Spinal cord (tissue), 10 donors: ENCODE results near the gene PCSK5. TPM values are rescaled to one million over a fixed set of nuclear protein-coding genes. Genes with fewer than 3 reads are reported as not detected.

Source experiments
- DNase-seq, 6 donors: peaks; one replicate each; pipeline versions ENCODE4 v3.0.0 to v3.0.0-alpha.2; 2013 to 2015; ENCODE audit warnings: low spot score in 6 of 6, low read depth in 4 of 6
- H3K27ac ChIP-seq: one replicate; pipeline ENCODE4 v1.5.1; 2013; ENCODE audit warnings: low read depth, low read length, control low read depth
- H3K27me3 ChIP-seq: one replicate; pipeline ENCODE4 v1.6.1; 2013; ENCODE audit warnings: low read length; ENCODE audit not compliant: control insufficient read depth, insufficient read depth
- H3K36me3 ChIP-seq: one replicate; pipeline ENCODE4 v1.6.1; 2013; ENCODE audit warnings: low read length; ENCODE audit not compliant: control insufficient read depth, insufficient read depth
- H3K4me1 ChIP-seq: one replicate; pipeline ENCODE4 v1.6.1; 2013; ENCODE audit warnings: low read length; ENCODE audit not compliant: control insufficient read depth, insufficient read depth
- H3K4me3 ChIP-seq: one replicate; pipeline ENCODE4 v1.5.1; 2013; ENCODE audit warnings: low read depth, low read length, control low read depth
- H3K9me3 ChIP-seq: one replicate; pipeline ENCODE4 v1.6.1; 2013; ENCODE audit warnings: low read length; ENCODE audit not compliant: control insufficient read depth, insufficient read depth
- WGBS: methylation state at CpG from one replicate; pipeline ENCODE4 v1.1.5; 2013; ENCODE audit warnings: missing lambda C conversion rate; ENCODE audit not compliant: insufficient coverage; 5-methylcytosine and 5-hydroxymethylcytosine counted together
- polyA plus RNA-seq, 2 donors: library from polyadenylated mRNA; unstranded; fragments of 120-200 nt; gene quantifications; one replicate each; pipeline ENCODE4 v1.2.1, GENCODE V29; 2013; ENCODE audit not compliant: insufficient read length in 2 of 2
- total RNA-seq, 2 donors: library from RNA; depleted of rRNA in 1 of 2; stranded (reverse); fragments of 120-200 nt in 1 of 2; fragments of >200 nt in 1 of 2; gene quantifications; one replicate each; pipeline versions ENCODE4 v1.2.3 to v1.2.4, GENCODE V29; 2013 to 2014
- donor health status: healthy.

PCSK5 gene
- total and polyA plus RNA-seq, 4 donors, result 8.8 to 15.6 (median 12.5) TPM

DNA sequence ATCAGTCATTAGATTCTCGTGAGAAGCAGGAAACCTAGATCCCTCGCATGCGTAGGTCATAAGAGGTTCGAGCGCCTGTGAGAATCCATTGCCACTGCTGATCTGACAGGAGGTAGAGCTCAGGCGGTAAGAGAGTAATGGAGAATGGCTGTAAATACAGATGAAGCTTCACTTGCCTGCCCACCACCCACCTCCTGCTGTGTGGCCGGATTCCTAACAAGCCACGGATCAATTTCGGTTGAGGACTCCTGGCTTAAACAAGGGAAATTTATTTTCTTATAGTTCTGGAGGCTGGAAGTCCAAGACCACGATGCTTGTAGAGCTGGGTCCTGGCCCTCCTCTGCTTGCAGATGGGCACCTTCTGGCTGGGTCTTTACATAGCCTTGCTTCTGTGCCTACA, 200.4 kb downstream of the PCSK5 start:
- H3K4me1 ChIP-seq, result no peaks in the 10 kb centered on the region
- no peaks in the 10 kb centered on the region for H3K27me3 ChIP-seq
- H3K9me3 ChIP-seq, result no peaks in the 10 kb centered on the region
- no peak for DNase-seq
- no peak overlapping the region for H3K4me3 ChIP-seq
- WGBS, result 78% methylated on average over 6 of the region's 10 CpGs
- no peak overlapping the region for H3K27ac ChIP-seq
- peaks cover 2% of the 10 kb centered on the region for H3K36me3 ChIP-seq

- 43% methylated on average over 1 of the region's 4 CpGs for WGBS
- Histone ChIP-seq H3K27me3 (no peaks in the 10 kb centered on the region), H3K4me3 (no peak overlapping the region)
Measured at GRCh38 chr9:76092572-76092971, 202.1 kb downstream of the PCSK5 start.

GRCh38 chr9:76095585-76095984, 205.1 kb downstream of the PCSK5 start:
- H3K27ac ChIP-seq, result no peak overlapping the region
- no peaks in the 10 kb centered on the region for H3K9me3 ChIP-seq
- H3K4me3 ChIP-seq, result no peak overlapping the region
- no peaks in the 10 kb centered on the region for H3K4me1 ChIP-seq
- no peak for DNase-seq
- no peaks in the 10 kb centered on the region for H3K27me3 ChIP-seq
- H3K36me3 ChIP-seq, result peaks cover 2% of the 10 kb centered on the region
- 80% methylated on average over 1 of the region's 4 CpGs for WGBS

More at GRCh38 chr9:76092572-76092971, 202.1 kb downstream of the PCSK5 start:
- Histone ChIP-seq H3K36me3 (peaks cover 2% of the 10 kb centered on the region), H3K4me1 (no peaks in the 10 kb centered on the region), H3K9me3 (no peaks in the 10 kb centered on the region), H3K27ac (no peak overlapping the region)
- DNase-seq, result no peak

DNA sequence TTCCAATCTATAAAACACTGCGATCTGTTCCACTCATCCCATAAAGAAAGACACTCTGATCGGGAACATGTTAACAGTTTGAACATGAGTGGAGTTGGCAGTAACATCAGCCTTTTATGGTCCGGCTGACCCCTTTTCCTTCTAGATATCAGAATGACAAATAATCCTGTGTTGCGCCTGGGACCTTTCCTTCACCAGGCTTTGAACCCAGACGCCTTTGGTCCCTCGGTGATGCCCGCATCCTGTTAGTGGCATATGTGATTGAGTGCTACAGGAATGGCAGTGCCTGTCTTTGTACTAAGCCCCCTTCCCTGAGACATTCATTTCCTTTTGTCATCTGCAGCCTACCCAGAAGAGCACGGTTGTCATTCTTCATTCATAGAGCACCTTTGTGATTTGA, 209.0 kb downstream of the PCSK5 start:
- no peaks in the 10 kb centered on the region for H3K27me3 ChIP-seq
- H3K36me3 ChIP-seq, result no peaks in the 10 kb centered on the region
- no peak overlapping the region for H3K27ac ChIP-seq
- H3K4me1 ChIP-seq, result no peaks in the 10 kb centered on the region
- WGBS, result no CpG with 5 or more reads among the region's 8 CpGs
- no peaks in the 10 kb centered on the region for H3K9me3 ChIP-seq
- no peak for DNase-seq
- H3K4me3 ChIP-seq, result no peak overlapping the region

GRCh38 chr9:76101075-76101474, 210.6 kb downstream of the PCSK5 start:
- Histone ChIP-seq H3K4me3 (no peak overlapping the region), H3K36me3 (no peaks in the 10 kb centered on the region), H3K9me3 (no peaks in the 10 kb centered on the region), H3K27me3 (no peaks in the 10 kb centered on the region), H3K27ac (peak overlapping the region; percentile 49), H3K4me1 (no peaks in the 10 kb centered on the region)
- 18% methylated on average over 2 of the region's 5 CpGs for WGBS
- no peak for DNase-seq

GRCh38 chr9:76101491-76101890, 211.0 kb downstream of the PCSK5 start:
- Histone ChIP-seq H3K4me3 (no peak overlapping the region), H3K4me1 (no peaks in the 10 kb centered on the region), H3K9me3 (no peaks in the 10 kb centered on the region), H3K27me3 (no peaks in the 10 kb centered on the region), H3K27ac (peak overlapping the region; percentile 49), H3K36me3 (no peaks in the 10 kb centered on the region)
- DNase-seq, result no peak
- 100% methylated on average over 1 of the region's 1 CpG for WGBS

DNA sequence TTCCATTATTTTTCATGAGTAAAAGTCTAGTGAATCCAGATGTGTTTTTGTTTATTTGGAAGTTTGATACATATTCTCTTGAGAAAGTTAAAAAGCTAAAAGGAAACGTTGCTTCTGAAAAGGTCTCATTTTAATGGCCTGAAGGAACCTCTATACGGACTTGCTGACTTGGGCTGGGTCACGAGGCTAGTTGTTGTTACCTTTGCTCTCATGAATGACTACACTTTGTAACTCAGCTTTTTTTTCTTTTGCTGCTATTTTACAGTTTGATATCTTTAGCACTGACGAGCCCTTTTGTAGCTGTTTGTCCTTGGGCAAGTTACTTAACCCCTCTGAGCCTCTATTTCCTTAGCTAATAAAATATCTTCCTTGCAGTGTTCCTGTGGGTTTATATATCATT, 211.5 kb downstream of the PCSK5 start:
- 87% methylated on average over 3 of the region's 4 CpGs for WGBS
- Histone ChIP-seq H3K27ac (peak overlapping the region; percentile 49), H3K27me3 (no peaks in the 10 kb centered on the region), H3K4me3 (no peak overlapping the region), H3K4me1 (no peaks in the 10 kb centered on the region), H3K36me3 (no peaks in the 10 kb centered on the region), H3K9me3 (no peaks in the 10 kb centered on the region)
- DNase-seq, result no peak

DNA sequence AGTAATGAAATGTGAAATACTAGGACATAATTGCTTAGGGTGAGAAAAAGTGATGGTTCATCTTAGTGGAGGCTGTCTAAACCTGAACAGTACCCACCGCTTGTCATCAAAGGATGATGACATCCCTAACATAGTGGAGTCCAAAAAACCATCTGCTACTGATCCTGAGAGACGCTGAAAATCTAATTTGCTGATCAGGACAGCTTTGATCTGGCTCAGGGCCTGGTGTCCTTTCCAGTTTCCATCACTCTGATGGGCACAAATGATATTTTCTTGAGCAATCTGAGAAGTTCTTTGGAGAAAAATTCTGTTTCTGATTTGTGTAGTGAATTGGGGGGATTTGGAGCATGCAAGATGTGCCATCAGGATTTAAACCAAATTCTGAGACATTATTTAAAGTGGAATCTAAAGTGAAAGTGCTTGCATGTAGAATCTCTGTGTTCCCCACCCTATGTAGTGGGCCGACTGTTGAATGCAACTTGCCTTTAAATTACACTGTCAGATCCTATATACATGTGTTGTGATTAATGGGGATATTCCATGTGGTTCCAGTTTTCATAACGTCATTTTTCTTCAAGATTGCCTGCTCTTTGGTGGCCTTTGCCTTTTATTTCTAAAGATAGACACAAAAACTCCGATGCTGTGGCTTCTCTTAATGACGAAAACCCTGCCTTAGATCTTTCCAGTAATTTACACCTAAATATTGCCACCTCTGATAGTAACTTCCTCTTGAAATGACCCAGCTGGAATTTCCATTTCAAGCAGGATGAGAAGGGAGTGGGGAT, 213.2 kb downstream of the PCSK5 start:
- 76% methylated on average over 4 of the region's 6 CpGs for WGBS
- H3K4me1 ChIP-seq, result no peaks in the 10 kb centered on the region
- no peak for DNase-seq

DNA sequence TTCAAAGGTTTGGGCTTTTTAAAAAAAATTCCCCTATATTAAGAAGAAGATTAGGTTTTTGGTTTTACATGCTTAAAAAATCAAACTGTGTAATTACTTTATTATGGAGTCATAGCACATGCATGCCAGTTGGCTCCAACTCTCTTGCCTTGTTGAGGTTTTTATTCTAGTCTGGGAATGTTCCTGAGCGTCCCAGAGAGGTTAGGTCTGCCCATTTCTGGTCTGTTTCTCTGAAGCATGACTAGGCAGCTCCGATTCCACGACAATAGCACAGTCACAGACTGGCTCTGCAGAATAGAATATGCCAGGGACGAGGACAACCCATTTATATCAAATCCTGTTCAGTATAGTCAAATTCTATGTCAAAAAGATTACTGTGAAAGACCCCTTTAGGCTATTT, 217.0 kb downstream of the PCSK5 start:
- H3K36me3 ChIP-seq, result peaks cover 5% of the 10 kb centered on the region
- no peaks in the 10 kb centered on the region for H3K9me3 ChIP-seq
- H3K27me3 ChIP-seq, result no peaks in the 10 kb centered on the region
- no peak overlapping the region for H3K27ac ChIP-seq
- H3K4me1 ChIP-seq, result no peaks in the 10 kb centered on the region
- WGBS, result no CpG with 5 or more reads among the region's 4 CpGs
- H3K4me3 ChIP-seq, result no peak overlapping the region
- DNase-seq, result peak in 3 of 6 donors; percentile 11 to 49 (median 37)

More for the DNA sequence above, 213.2 kb downstream of the PCSK5 start:
- H3K27me3 ChIP-seq, result no peaks in the 10 kb centered on the region
- peaks cover 5% of the 10 kb centered on the region for H3K36me3 ChIP-seq
- no peak overlapping the region for H3K27ac ChIP-seq
- H3K9me3 ChIP-seq, result no peaks in the 10 kb centered on the region
- no peak overlapping the region for H3K4me3 ChIP-seq

- 56% methylated on average over 2 of the region's 2 CpGs for WGBS
- Histone ChIP-seq H3K27ac (no peak overlapping the region), H3K36me3 (peaks cover 5% of the 10 kb centered on the region), H3K4me1 (no peaks in the 10 kb centered on the region), H3K27me3 (no peaks in the 10 kb centered on the region), H3K9me3 (no peaks in the 10 kb centered on the region), H3K4me3 (no peak overlapping the region)
- DNase-seq, result no peak
Measured at GRCh38 chr9:76109953-76110352, 219.5 kb downstream of the PCSK5 start.
